DMS79 treated with DMSO at 0.1 percent for 48 hours (cell line): ENCODE results near the gene FRYL.
"Not testable (repeated sequence)": the region's sequence is repeated elsewhere in the genome, so short reads cannot be mapped to it uniquely, and the experiment has no call there.

Source experiments
- DNase-seq: peaks from one replicate; lab custom pipeline; 2025; lab: John Stamatoyannopoulos, UW

The FRYL gene

DNA sequence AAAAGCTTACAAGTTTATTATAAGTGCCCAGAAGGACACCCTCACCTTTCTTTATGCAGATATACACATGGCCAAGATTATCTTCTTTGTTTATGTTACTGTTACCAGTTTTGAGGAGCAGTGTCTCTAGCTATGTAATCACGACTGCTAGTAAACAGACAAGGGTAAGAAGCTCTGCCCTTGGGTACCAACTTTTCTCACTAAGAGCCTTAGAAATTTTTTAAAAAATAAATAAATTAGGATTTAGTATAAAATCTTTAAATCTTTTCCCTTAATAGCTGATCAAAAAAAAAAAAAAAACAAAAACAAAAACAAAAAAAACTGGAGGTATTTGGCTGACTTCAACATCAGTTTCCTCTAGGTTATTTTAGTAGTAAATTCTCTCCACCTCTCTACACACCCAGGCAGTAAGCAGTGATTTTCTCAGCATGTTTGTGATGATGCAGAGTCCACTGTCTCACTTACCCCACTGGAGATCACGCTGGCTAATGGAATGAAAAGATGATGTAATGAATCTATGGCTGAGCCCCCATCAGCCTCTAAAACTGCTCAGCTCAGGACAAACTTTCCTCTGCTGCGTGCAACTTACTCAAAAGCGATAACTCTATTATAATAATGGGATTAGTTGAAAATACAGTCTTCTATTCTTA lies 125.9 kb downstream of the FRYL start:
- no peak for DNase-seq

DNA sequence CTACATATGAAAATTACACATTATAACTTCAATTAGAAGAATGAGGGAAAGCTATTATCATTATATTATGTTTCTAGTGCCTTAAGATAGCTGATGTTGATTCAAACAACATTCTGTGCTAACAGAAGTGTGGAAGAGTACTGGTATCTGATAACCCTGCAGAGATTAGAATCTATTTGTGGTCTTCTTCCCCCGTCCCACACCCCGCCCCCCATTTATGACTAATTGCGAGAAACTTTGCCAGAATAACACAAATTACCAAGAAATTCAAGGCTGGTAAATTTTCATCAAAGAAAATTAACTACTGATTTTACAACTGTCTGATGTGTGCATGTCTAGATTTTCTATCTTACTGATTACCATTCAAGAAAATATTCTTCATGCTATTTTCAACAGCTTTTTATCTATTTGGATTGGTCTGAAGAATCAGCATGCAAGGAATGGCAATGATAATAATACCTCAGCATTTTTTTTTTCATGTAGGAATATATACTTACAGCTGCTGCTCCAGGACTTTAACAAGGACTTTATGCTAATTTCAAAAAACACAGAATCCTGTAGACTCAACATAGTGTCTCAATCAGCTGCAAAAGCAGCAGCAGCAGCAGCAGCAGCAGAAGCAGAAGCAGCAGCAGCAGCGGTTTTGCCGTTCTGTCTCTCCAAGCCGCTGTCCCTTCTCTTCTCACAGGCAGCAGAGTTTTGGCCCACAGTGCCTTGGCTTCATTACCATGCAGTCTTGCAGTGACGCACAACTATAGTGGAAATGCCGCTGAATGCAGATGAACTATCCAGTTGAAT lies 126.7 kb downstream of the FRYL start:
- DNase-seq, result no peak

DNA sequence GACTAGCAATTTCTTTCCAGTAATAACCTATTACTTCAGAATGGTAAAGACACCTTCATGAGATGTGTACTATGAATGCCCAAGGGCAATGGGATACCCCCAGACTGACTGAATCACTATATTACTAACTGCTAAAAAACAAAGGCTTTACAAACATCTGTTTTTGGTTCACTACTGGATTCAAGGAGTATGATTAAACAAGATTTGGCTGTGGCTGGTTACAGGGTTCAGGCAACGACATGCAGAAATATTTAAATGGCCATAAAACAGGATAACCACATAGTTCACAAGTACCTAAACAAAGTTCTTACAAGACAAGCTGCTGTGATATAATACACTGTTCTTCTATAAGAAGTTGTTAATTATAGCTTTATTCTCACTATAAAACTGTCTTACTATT lies 128.2 kb downstream of the FRYL start:
- no peak for DNase-seq

DNA sequence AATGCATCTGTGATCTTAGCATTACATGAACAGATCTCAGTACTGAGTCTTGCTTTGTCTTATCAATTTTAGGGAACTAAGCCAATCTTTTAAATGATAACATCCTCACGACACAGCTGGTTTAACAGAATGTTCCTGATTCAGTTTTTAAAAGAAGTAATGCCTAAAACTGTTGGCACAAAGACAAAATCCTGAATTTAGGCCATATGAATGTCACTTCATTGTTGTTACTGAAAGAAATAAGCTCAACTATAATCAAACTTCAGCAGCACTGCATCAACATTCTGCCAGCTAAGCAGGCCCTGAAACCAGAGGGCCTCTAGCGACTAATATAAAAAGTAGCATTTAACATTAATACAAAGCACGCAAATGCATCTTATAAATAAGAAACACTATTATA lies 130.6 kb downstream of the FRYL start:
- DNase-seq, result no peak

DNA sequence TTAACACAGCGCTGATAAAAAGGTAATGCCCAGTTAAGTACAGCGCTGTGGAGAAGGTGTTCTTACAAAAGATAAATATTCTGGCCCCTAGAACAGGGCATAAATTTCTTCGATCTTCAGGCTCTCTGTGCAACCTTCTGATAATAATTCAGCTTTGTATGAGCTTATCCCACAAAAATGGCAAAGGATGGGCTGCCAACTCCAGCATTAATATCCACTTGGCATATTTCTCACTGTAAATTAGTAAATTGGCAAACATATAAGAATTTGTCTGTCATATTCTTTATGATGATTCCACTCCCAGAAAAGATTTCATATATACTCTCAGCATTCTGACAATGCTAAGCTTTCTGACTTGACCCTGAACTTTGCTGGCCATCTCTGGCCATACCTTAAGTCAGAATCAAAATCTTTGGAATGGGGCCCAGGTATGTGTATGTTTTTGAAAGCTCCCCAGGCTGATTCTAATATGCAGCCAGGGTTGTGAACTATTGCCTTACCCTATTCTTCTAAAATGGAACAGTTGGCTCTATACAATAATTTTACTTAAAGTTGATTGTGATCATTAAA lies 134.8 kb downstream of the FRYL start:
- DNase-seq, result no peak

DNA sequence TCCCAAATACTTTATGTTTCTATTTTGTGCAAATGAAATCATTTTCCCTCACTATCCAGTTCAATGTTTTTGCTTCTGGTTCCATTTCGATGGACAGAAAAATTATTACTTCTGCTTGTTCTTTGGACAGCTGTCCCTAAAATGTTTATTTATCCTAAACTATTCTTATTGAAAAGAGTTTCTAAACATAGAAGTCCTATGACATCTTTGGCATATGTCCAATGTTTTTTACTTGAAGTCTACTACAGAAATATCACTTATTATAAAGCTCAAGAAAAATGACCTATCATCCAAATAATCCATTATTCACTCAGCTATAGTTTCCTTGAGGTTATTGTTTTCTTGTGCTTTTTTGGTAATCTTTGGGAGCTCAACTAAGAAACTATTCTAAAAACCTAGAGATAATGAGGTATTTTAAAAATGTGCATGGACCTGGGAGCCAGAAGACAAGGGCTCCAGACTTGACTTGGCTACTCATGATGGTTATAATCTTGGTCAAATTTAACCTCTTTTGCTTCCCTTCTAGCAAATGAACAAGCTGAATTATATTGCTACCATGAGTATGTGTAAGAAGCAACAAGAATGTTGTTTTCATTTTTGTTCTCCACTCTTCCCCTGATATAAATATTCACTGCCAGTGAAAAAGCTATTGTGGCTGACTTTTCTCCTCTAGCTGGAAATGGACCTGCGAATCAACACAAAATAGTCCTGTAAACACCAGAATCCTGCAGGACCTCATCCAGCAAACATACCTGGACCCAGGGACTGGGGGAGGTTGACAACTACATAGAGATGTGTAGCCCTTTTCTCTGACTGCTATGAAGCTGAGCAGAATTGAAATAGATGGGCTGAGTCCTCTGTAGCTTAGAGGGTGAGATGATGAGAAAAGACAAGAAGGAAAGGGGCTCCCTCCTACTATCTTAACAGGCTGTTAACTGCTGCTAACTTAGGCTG lies 137.4 kb downstream of the FRYL start:
- no peak for DNase-seq

DNA sequence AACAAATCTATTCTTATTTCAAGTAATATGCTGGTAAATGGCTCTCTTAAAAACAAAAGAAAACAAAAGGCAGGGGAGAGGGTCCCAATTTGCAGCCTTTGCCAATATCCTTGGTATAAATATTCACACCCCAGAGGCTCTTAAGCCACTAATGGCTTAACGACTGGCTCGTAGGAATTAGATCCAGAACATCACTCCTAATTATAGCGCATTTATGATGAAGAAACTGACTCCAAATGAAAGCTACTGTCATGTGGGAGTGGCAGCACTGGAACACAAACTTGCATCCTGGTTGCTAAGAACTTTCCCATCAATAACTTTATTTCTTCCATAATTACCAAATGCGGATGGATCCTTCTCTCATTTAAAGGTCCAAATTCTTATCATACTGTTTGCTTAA lies 138.7 kb downstream of the FRYL start:
- no peak for DNase-seq

DNA sequence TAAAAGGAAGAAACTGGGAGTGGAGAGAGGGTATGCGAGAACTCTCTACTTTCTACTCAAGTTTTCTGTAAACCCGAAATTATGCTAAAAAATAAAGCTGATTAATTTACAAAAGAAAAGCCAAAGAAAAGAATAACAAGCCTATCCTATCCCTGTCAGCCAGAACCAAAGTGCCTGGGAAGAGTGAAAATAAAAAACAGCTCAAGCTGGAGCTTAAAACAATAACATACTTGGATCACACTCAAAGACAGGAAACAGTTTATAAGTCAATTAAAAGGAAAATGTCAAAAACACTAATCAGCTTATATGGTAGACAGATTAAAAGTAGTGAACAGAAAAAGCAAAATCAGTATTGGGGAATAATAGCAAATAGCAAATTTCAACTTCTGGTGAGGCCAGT lies 139.4 kb downstream of the FRYL start:
- no peak for DNase-seq

DNA sequence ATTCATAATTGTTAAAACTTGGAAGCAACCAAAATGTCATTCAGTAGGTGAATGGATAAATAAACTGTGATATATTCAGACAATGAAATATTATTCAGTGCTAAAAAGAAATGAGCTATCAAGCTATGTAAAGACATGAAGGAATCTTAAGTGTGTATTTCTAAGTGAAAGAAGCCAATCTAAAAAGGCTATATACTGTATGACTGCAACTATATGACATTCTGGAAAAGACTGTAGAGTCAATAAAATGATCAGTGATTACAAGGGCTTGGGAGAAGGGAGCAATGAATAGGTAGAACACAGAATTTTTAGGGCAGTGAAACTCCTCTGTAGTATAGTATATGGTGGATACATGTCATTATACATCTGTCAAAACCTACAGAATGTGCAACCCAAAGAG lies 139.9 kb downstream of the FRYL start:
- DNase-seq, result no peak

DNA sequence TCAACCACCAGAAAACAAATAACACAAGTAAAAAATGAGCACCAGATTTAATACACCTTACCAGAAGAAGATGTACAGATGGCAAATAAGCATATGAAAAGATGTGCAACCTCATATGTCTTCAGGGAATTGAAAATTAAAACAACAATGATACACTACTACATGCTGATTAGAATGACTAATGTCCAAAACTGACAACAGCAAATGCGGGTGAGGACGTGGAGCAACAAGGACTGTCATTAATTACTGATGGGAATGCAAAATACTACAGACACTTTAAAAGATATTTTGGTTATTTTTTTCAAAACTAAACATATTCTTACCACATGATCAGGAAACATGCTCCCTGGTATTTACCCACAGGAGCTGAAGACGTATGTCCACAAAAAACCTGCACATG lies 140.3 kb downstream of the FRYL start:
- DNase-seq, result no peak

DNA sequence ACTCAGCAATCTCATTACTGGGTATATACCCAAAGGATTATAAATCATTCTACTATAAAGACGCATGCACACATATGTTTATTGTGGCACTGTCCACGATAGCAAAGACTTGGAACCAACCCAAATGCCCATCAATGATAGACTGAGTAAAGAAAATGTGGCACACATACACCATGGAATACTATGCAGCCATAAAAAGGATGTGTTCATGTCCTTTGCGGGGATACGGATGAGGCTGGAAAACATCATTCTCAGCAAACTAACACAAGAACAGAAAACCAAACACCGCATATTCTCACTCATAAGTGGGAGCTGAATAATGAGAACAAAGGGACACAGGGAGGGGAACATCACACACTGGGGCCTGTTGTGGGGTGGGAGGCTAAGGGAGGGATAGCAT lies 141.5 kb downstream of the FRYL start:
- DNase-seq, result not testable (repeated sequence)

DNA sequence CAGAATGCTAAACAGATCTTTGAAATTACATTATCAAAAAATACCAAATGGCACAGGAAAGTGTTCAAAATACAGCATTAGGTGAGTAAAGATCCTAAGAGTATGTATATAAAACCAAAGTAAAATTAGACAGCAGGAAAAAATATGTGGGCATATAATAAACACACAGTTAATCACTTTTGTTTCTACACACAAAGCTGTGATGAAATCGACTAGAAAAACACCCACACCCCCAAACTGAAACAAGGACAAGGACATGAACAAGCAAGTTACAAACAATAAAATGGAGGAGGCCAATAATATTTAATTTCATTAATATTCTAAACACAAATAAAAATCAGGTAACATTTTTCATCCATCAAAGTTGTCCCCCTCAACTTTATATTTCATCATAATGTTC lies 143.2 kb downstream of the FRYL start:
- no peak for DNase-seq

DNA sequence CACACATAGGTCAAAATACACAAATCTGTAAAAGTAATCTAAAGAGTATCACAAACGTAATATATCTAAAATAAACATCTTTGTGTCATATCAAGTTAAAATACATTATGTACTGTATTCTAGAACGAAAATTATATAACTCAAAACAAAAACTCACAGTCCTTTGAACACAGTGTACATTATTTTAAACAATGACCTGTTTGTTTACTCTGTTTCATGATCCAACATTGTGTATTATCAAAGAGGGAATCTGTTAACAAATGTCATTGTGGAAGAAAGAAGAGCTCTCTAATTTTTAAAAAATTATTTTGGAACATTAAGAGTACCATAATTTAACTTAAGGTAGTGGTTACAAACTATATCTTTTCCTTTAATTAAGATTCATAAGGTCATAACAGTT lies 144.1 kb downstream of the FRYL start:
- no peak for DNase-seq

DNA sequence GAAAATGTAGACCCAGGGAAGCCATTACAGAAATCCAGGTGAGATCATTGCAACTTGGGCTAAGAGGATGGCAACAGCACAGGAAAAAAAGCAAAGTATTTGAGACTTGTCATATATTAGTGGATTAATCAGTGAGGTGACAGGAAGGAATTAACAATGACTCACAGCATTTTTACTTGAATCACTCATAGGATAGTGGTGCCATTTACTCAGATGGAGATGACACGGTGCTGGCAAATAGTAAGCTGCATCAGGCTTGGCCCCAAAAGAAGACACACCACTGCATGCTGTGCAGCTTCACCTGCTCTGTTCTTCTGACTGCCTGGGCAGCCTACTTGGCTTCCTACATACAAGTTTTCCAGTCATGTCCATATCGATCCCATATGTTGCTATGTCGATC lies 144.8 kb downstream of the FRYL start:
- no peak for DNase-seq

DNA sequence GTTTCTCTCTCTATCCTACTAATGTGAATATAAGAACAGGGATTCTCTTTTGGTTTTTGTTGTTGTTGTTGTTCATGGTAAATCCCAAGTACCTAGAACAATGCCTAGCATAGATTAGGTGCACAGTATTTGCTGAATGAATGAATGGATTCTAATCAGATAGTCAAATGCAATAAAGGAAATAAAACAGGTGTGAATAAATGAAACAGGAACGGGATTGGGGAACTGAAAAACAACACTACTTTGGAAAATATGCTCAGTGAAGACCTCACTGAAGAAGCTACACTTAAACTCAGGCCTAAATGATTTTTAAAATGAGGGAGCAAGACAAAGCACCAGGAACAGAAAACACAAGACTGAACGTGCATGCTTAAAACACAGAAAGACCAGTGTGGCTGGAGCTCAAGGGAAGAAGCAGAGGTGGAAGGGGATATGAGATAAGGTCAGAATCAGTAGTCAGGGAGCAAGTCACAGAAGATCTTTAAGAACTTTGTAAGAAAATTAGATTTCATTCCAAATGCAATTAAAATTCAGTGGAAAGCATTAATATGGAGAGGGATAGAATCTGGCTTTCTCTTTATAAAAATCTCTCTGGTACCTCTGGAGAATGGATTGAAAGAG lies 145.3 kb downstream of the FRYL start:
- no peak for DNase-seq

DNA sequence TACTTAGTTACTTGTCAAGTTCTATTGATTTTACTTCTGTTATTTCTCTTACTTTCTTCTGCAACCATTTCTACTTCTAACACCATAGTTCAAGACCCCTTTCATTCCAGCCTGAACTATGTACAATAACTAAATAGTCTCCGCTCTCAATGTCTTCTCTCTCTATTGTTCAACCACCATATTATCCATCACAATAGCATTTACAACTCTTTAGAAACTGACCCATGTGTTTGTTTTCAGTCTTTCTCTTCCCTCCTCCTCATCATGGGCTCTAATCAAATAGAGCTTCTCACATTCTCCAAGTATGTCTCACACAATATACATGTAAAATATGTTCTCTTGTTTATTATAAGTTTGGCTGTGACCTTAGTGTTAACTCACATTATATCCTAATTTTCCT lies 146.4 kb downstream of the FRYL start:
- no peak for DNase-seq

DNA sequence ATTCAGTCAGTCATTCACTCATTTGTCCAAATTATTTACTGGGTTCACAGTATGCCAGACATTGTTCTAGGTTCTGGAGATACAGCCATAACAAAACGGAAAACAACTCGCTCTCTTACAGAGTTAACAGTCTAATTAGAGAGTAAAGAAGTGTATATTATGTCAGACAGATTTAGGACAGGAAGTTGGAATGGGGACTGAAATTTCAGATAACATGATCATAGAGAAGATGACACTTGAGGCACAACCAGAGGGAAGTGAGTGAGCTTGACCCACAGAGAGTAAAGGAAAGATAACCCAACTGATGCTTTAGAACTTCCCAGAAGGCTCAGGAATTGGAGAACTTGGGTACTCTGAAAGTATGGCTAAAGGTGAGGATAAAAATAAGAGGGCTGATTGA lies 150.6 kb downstream of the FRYL start:
- DNase-seq, result no peak

DNA sequence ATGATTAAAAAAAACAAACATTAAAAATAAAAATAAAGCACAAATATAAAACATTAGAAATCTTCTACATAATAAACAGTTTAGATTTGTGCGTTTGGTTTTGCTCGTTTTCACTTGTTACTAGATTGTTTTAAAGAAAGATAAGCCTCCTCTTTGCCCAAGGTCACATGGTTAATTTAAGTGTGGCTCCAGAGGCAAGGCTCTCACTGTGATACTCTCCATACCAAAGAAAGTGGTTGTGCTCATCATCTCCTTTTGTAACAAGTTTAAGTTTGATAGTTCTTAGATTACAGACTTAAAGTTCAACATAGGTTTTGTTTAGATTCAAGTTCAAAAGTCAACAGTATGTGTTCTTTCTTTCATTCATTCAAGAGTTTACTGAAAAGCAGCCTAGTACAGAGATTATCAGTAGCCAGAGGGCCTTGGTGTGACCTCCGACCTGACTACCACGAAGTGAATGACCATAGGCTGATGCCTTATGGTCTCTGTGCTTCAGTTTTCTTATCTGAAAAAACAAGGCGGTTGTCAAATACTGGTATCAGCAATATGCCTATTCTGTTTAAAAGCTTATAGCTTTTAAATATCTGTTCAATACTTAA lies 156.8 kb downstream of the FRYL start:
- no peak for DNase-seq

DNA sequence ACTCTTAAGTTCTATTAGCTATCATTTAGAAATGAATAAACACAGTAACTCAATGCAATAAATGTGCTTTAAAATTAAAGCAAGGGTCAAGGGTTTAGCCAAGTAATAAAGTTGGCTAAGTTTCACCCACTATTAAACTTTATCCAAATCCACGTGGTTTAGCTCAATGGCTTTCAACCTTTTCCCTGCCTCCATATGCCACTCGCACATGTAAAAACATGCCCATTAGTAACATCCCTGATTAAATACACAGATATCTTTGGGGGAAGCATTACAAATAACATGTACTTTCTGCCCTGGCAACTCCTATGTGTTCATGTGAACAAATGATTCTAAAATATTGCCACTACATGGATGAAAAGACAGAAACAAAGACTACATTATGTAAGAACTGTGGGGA lies 159.2 kb downstream of the FRYL start:
- no peak for DNase-seq

DNA sequence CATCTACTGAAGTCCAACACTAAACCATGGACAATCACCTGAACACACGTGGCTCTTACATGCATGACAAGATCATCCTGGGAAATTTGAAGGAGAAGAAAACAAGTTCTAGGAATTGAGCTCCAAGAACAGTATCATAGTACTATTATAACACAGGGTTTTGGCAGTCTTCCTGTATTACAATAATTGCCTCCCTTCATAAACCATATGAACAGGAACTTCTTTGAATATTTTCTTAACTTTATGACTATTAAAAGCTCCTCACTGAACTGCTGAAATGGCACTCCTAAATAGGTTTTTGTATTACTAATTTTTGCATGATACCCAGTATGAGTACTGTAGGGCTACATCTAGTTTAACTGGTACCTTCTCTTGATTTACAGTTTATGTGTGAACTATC lies 160.0 kb downstream of the FRYL start:
- DNase-seq, result no peak

DNA sequence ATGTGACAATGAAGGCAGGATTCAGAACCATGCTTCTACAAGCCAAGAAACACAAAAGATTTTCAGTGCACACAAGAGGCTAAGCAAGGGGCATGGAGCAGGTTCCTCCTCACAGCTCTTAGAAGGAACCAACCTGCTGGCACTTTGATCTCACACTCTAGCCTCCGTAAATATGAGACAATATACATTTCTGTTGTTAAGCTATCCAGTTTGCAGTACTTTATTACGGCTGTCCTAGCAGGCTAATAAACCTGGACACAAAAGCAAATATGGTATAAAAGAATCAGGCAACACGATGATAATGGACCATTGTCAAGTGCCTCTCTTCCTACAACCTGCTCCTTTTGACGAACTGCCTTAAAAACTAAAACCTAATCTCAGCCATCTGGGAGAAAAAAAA lies 175.6 kb downstream of the FRYL start:
- no peak for DNase-seq

DNA sequence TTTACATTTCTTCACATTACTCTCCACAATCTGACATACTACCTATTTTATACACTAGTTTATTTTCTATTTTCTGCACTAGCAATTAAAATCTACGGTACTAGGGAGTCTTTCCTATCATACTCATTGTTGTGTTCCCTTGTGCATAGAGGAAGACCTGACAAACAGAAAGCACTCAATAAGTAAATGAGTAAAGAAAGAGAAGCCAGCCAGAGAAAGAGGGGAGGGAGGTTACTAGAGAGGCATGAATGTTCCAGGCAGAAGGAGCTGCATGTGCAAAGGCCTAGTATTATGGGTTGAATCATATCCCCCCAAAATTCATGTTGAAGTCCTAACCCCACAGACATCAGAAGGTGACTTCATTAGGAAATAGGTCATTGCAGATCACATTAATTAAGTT lies 176.0 kb downstream of the FRYL start:
- no peak for DNase-seq
